Neuronal stem cell (in vitro differentiated cells): ENCODE data around the gene FLAD1.

Experiments used
- DNase-seq: peaks from one replicate; pipeline ENCODE4 v3.0.0-alpha.2; 2013; ENCODE audit warnings: low spot score
- H2AFZ ChIP-seq: one replicate; pipeline ENCODE4 v1.6.1; 2013; ENCODE audit warnings: mild to moderate bottlenecking, low read length, inconsistent platforms
- H2AK5ac ChIP-seq: 2 replicates; pipeline ENCODE4 v1.6.1; 2013; ENCODE audit warnings: low read depth, mild to moderate bottlenecking, inconsistent platforms, low read length, moderate library complexity, mixed read lengths
- H2BK120ac ChIP-seq: 2 replicates; pipeline ENCODE4 v1.6.1; 2013; ENCODE audit warnings: low read depth, mild to moderate bottlenecking, inconsistent platforms, low read length, moderate library complexity, mixed read lengths
- H2BK12ac ChIP-seq: one replicate; pipeline ENCODE4 v1.6.1; 2013; ENCODE audit warnings: low read length, inconsistent platforms
- H2BK15ac ChIP-seq: 2 replicates; pipeline ENCODE4 v1.6.1; 2013; ENCODE audit warnings: mild to moderate bottlenecking, low read length, inconsistent platforms, mixed read lengths
- H2BK5ac ChIP-seq: one replicate; pipeline ENCODE4 v1.6.1; 2013; ENCODE audit warnings: inconsistent platforms, mild to moderate bottlenecking, low read length, moderate library complexity
- H3K14ac ChIP-seq: one replicate; pipeline ENCODE4 v1.6.1; 2013; ENCODE audit warnings: low read length, inconsistent platforms
- H3K18ac ChIP-seq: 2 replicates; pipeline ENCODE4 v1.6.1; 2013; ENCODE audit warnings: low read length, inconsistent platforms
- H3K23ac ChIP-seq: 2 replicates; pipeline ENCODE4 v1.6.1; 2013; ENCODE audit warnings: low read depth, mild to moderate bottlenecking, mixed read lengths, low read length, inconsistent platforms; ENCODE audit not compliant: poor library complexity
- H3K27ac ChIP-seq: replicated peaks from 3 replicates; pipeline ENCODE4 v1.5.1; 2013; ENCODE audit warnings: low read length, inconsistent platforms
- H3K27me3 ChIP-seq, 3 experiments: 2 replicates each; pipeline ENCODE4 v1.6.1; 2013; ENCODE audit warnings: low read length in 3 of 3, mild to moderate bottlenecking in 2 of 3, inconsistent platforms in 1 of 3, low read depth in 1 of 3, mixed read lengths in 1 of 3, moderate library complexity in 1 of 3; ENCODE audit not compliant: control insufficient read depth in 3 of 3, insufficient read depth in 3 of 3
- H3K36me3 ChIP-seq, 2 donors: replicated peaks in 1 of 2; 2 replicates each; pipeline ENCODE4 v1.6.1; 2013; ENCODE audit warnings: low read length in 2 of 2; ENCODE audit not compliant: control insufficient read depth in 2 of 2, insufficient read depth in 2 of 2
- H3K4ac ChIP-seq: 2 replicates; pipeline ENCODE4 v1.6.1; 2013; ENCODE audit warnings: inconsistent platforms, mild to moderate bottlenecking, low read length, moderate library complexity
- H3K4me1 ChIP-seq, 2 donors: 1 replicate in 1 of 2; 2 replicates in 1 of 2; pipeline ENCODE4 v1.6.1; 2013; ENCODE audit warnings: low read length in 2 of 2, low read depth in 1 of 2; ENCODE audit not compliant: control insufficient read depth in 2 of 2, insufficient read depth in 1 of 2
- H3K4me2 ChIP-seq: one replicate; pipeline ENCODE4 v1.6.1; 2013; ENCODE audit warnings: mild to moderate bottlenecking, low read length, inconsistent platforms; ENCODE audit not compliant: insufficient read depth, poor library complexity, severe bottlenecking
- H3K4me3 ChIP-seq, 2 donors: 2 replicates each; pipeline ENCODE4 v1.5.1; 2013; ENCODE audit warnings: low read length in 2 of 2, mild to moderate bottlenecking in 2 of 2, inconsistent platforms in 1 of 2, moderate library complexity in 1 of 2
- H3K79me1 ChIP-seq: one replicate; pipeline ENCODE4 v1.6.1; 2013; ENCODE audit warnings: low read depth, mild to moderate bottlenecking, inconsistent platforms, low read length, moderate library complexity
- H3K9ac ChIP-seq: one replicate; pipeline ENCODE4 v1.6.1; 2013; ENCODE audit warnings: mild to moderate bottlenecking, low read depth, low read length, inconsistent platforms; ENCODE audit not compliant: poor library complexity
- H3K9me3 ChIP-seq, 2 donors: replicated peaks in 1 of 2; 2 replicates each; pipeline versions ENCODE3 to v1.6.1; 2013; ENCODE audit warnings: low read length in 2 of 2, mild to moderate bottlenecking in 2 of 2, inconsistent platforms in 1 of 2, low read depth in 1 of 2, mixed read lengths in 1 of 2, moderate library complexity in 1 of 2; ENCODE audit not compliant: control insufficient read depth in 2 of 2, insufficient read depth in 1 of 2
- H4K8ac ChIP-seq: one replicate; pipeline ENCODE4 v1.6.1; 2013; ENCODE audit warnings: low read depth, mild to moderate bottlenecking, inconsistent platforms, low read length, moderate library complexity
- H4K91ac ChIP-seq: one replicate; pipeline ENCODE4 v1.6.1; 2013; ENCODE audit warnings: low read length, low read depth, mild to moderate bottlenecking, inconsistent platforms; ENCODE audit not compliant: poor library complexity
- WGBS, 2 donors: extraction: QIAGEN DNeasy Blood & Tissue Kit; methylation state at CpG; one replicate each; pipeline ENCODE4 v1.1.7; 2013; ENCODE audit warnings: missing lambda C conversion rate in 2 of 2, mixed read lengths in 1 of 2; ENCODE audit not compliant: insufficient read length in 2 of 2, insufficient replicate concordance in 1 of 2; ENCODE audit errors: extremely low coverage in 2 of 2; 5-methylcytosine and 5-hydroxymethylcytosine counted together

FLAD1 gene

GRCh38 chr1:154988058-154988954, 5.2 kb downstream of the FLAD1 start:
- Histone ChIP-seq H4K91ac (no peak overlapping the region), H3K36me3 (peaks cover 37 to 70% of the 10 kb centered on the region in 2 donors), H2BK120ac (no peak overlapping the region)

GRCh38 chr1:154989195-154989860, 6.2 kb downstream of the FLAD1 start:
- Histone ChIP-seq H2AK5ac (no peak overlapping the region), H3K27me3 (no peaks in the 10 kb centered on the region), H2BK5ac (no peak overlapping the region), H3K4me2 (no peak overlapping the region), H3K14ac (no peak overlapping the region), H4K91ac (no peak overlapping the region), H2BK15ac (no peak overlapping the region), H3K18ac (no peak overlapping the region), H3K9ac (no peak overlapping the region), H3K4ac (no peak overlapping the region), H2BK120ac (no peak overlapping the region), H2AFZ (no peak overlapping the region), H3K23ac (no peak overlapping the region), H4K8ac (no peak overlapping the region), H2BK12ac (no peak overlapping the region), H3K36me3 (peaks cover 38 to 73% of the 10 kb centered on the region in 2 donors), H3K79me1 (peaks cover 7% of the 10 kb centered on the region), H3K4me3 (no peak overlapping the region), H3K9me3 (no peaks in the 10 kb centered on the region), H3K27ac (no peak overlapping the region), H3K4me1 (peaks cover 6% of the 10 kb centered on the region in 2 donors)
- no CpG with 5 or more reads among the region's 3 CpGs for WGBS, 2 donors
- DNase-seq = no peak

More at GRCh38 chr1:154988058-154988954, 5.2 kb downstream of the FLAD1 start:
- no peak overlapping the region for H3K14ac ChIP-seq
- H2BK5ac ChIP-seq = no peak overlapping the region
- no peaks in the 10 kb centered on the region for H3K9me3 ChIP-seq
- no peak overlapping the region for H2AK5ac ChIP-seq
- no peak for DNase-seq
- no peak overlapping the region for H3K4me3 ChIP-seq
- H3K27me3 ChIP-seq = no peaks in the 10 kb centered on the region
- H3K18ac ChIP-seq = no peak overlapping the region
- no peak overlapping the region for H3K23ac ChIP-seq
- no peak overlapping the region for H2BK15ac ChIP-seq
- peaks cover 5 to 10% of the 10 kb centered on the region in 2 donors for H3K4me1 ChIP-seq
- no peak overlapping the region for H2AFZ ChIP-seq
- peaks cover 12% of the 10 kb centered on the region for H3K79me1 ChIP-seq
- no peak overlapping the region for H3K4me2 ChIP-seq
- no peak overlapping the region for H4K8ac ChIP-seq
- H2BK12ac ChIP-seq = no peak overlapping the region
- no peak overlapping the region for H3K27ac ChIP-seq
- WGBS, 2 donors = no CpG with 5 or more reads among the region's 17 CpGs
- H3K4ac ChIP-seq = no peak overlapping the region
- no peak overlapping the region for H3K9ac ChIP-seq

- H3K4ac ChIP-seq = no peak overlapping the region
- no peaks in the 10 kb centered on the region for H3K27me3 ChIP-seq
- H3K14ac ChIP-seq = no peak overlapping the region
- peaks cover 38 to 66% of the 10 kb centered on the region in 2 donors for H3K36me3 ChIP-seq
- H3K27ac ChIP-seq = no peak overlapping the region
- H3K9me3 ChIP-seq = no peaks in the 10 kb centered on the region
- H3K9ac ChIP-seq = no peak overlapping the region
- H4K91ac ChIP-seq = no peak overlapping the region
- no peak overlapping the region for H2BK12ac ChIP-seq
- no peak overlapping the region for H2BK120ac ChIP-seq
- no peak overlapping the region for H3K23ac ChIP-seq
- peaks cover 6% of the 10 kb centered on the region in 2 donors for H3K4me1 ChIP-seq
- peak overlapping the region; percentile 29 for H2BK5ac ChIP-seq
- H3K18ac ChIP-seq = no peak overlapping the region
- no peak overlapping the region for H3K4me2 ChIP-seq
- no peak overlapping the region for H2AK5ac ChIP-seq
- peaks cover 5% of the 10 kb centered on the region for H3K79me1 ChIP-seq
- no peak overlapping the region for H4K8ac ChIP-seq
- H2AFZ ChIP-seq = no peak overlapping the region
- WGBS, 2 donors = no CpG with 5 or more reads among the region's 8 CpGs
- H2BK15ac ChIP-seq = no peak overlapping the region
- DNase-seq = no peak
- H3K4me3 ChIP-seq = peak overlapping the region in 1 of 2 donors; percentile 4
Observed at GRCh38 chr1:154990276-154990675, 7.1 kb downstream of the FLAD1 start.
